Heart left ventricle (tissue), 13 donors: ENCODE results near the gene C1QL1.

ENCODE experiments used
- POLR2A ChIP-seq, 2 donors: fragments of 450-650 bp; IDR thresholded peaks; one replicate each; pipeline ENCODE4 v1.6.1; 2017; ENCODE audit warnings: antibody characterized with exemption in 2 of 2, mild to moderate bottlenecking in 2 of 2, moderate library complexity in 2 of 2
- TF ChIP-seq, protein P1 (sequence below), 12 donors: fragments of 200-600 bp; sonication (generic) in 4 of 12; IDR thresholded peaks; one replicate each; pipeline versions ENCODE4 v1.5.0 to v1.8.0; 2018 to 2022; ENCODE audit warnings: antibody characterized with exemption in 12 of 12, mild to moderate bottlenecking in 5 of 12
- donor health status: ischemic (EF 13 %, LVEDD 7.1; RV severe dilation, severe dysfunction).
- donor health status: DM: no; HTN: yes; CAD: no.
- donor health status: DM: no; HTN: no; CAD: no.
- donor health status: ischemic (EF 25% LVEDD 6.9; RV normal size, moderate dysfunction).
- donor health status: ischemic (EF 25% LVEDD 5.7; RV mildly dilated, moderate dysfunction).
- donor health status: ischemic (EF 35%, LVEDD 5.7; RV mildly dilated, moderate dysfunction).
- donor health status: nonischemic (EF 11% LVEDD 7.7; RV severe dilation, severe dysfunction).
- donor health status: DM: yes; HTN: yes; CAD: no.
- donor health status: PGD.
- donor health status: ischemic (EF 29% LVEDD 5.4; RV normal size, mild dysfunction).
- donor health status: nonischemic (EF 23%, LVEDD 6.1; RV moderate dilation, normal function).

DNA sequence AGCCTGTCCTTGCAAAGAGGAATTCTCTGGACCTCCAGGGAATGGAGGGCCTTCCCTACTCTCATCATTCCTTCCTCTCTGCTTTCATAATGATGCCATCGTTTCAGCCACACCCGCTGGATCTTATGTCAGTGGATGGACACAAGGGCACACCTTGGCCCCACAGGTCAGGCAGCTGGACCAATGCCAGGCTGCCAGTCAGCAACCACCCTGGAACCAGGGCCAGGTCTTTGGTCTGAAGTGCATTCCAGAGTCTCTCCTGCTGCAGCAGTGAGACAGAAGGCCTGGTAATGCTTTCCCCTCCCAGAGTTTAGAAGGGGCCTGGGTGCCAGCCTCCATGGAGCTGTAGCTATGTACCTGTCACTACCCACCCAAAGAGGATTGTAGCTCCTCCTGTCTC lies 7.4 kb downstream of the C1QL1 start:
- TF ChIP-seq, protein P1, sequence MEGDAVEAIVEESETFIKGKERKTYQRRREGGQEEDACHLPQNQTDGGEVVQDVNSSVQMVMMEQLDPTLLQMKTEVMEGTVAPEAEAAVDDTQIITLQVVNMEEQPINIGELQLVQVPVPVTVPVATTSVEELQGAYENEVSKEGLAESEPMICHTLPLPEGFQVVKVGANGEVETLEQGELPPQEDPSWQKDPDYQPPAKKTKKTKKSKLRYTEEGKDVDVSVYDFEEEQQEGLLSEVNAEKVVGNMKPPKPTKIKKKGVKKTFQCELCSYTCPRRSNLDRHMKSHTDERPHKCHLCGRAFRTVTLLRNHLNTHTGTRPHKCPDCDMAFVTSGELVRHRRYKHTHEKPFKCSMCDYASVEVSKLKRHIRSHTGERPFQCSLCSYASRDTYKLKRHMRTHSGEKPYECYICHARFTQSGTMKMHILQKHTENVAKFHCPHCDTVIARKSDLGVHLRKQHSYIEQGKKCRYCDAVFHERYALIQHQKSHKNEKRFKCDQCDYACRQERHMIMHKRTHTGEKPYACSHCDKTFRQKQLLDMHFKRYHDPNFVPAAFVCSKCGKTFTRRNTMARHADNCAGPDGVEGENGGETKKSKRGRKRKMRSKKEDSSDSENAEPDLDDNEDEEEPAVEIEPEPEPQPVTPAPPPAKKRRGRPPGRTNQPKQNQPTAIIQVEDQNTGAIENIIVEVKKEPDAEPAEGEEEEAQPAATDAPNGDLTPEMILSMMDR (IDR thresholded peaks at IDR 0.05), result no peak
- no peak for TF ChIP-seq POLR2A (IDR thresholded peaks at IDR 0.05)
